Activated B cell treated with CpG ODN at 0.5 μM for 24 hours (primary cell): ENCODE data around the gene TLR4. TPM values are rescaled to one million over a fixed set of nuclear protein-coding genes. Genes with fewer than 3 reads are reported as not detected.

ENCODE experiments used
- ATAC-seq: fragments of 200-7000 bp; cut with Tn5 transposase; one replicate; pipeline ENCODE4 v1.10.0; 2021; ENCODE audit warnings: low read depth, mild to moderate bottlenecking, moderate library complexity
- CTCF ChIA-PET: fragments of 350-600 bp; sonication (Branson Sonifier 250); formaldehyde crosslinking; loops from one replicate; lab custom pipeline; 2021; ENCODE audit warnings: antibody characterized with exemption; lab: Charles Lee
- POLR2A ChIA-PET: fragments of 350-600 bp; sonication (Branson Sonifier 250); formaldehyde crosslinking; loops from one replicate; lab custom pipeline; 2021; ENCODE audit warnings: antibody characterized with exemption; lab: Charles Lee
- DNase-seq: peaks from one replicate; pipeline ENCODE4 v3.0.0; 2022
- H3K27ac Mint-ChIP-seq: one replicate; pipeline ENCODE4 v1.8.0; 2020; ENCODE audit warnings: mixed read lengths
- H3K27me3 Mint-ChIP-seq: one replicate; pipeline ENCODE4 v1.8.0; 2021; ENCODE audit warnings: mixed read lengths
- H3K36me3 Mint-ChIP-seq: one replicate; pipeline ENCODE4 v1.8.0; 2021; ENCODE audit warnings: low read depth, mixed read lengths
- H3K4me1 Mint-ChIP-seq: one replicate; pipeline ENCODE4 v1.8.0; 2021; ENCODE audit warnings: mixed read lengths
- H3K4me3 Mint-ChIP-seq: one replicate; pipeline ENCODE4 v1.8.0; 2020; ENCODE audit warnings: mild to moderate bottlenecking, mixed read lengths
- H3K9me3 Mint-ChIP-seq: one replicate; pipeline ENCODE4 v1.8.0; 2020; ENCODE audit warnings: mixed read lengths
- CTCF ChIP-seq: fragments of 200-600 bp; IDR thresholded peaks from one replicate; pipeline ENCODE4 v1.8.0; 2022; ENCODE audit warnings: antibody characterized with exemption, mild to moderate bottlenecking
- intact Hi-C: fragments of 100-400 bp; cut with micrococcal nuclease; formaldehyde crosslinking; loops from one replicate; pipeline ENCODE4 v1.15.1; 2024
- total RNA-seq: library from RNA; stranded (reverse); gene quantifications from 2 replicates; pipeline ENCODE4 v1.2.3, GENCODE V29; 2022

The TLR4 gene
- total RNA-seq, 1 donor from 2014 or later, result 2.2 TPM

GRCh38 chr9:117733465-117733864, 29.3 kb downstream of the TLR4 start:
- ChIA-PET CTCF (no interaction called here), POLR2A (no interaction called here)
- no peak overlapping the region for H3K27ac Mint-ChIP-seq
- DNase-seq, result no peak
- H3K36me3 Mint-ChIP-seq, result no peaks in the 10 kb centered on the region
- no peak for ATAC-seq
- no peak for TF ChIP-seq CTCF
- peaks cover 6% of the 10 kb centered on the region for H3K27me3 Mint-ChIP-seq
- H3K4me3 Mint-ChIP-seq, result no peak overlapping the region
- H3K4me1 Mint-ChIP-seq, result peaks cover 5% of the 10 kb centered on the region
- H3K9me3 Mint-ChIP-seq, result no peaks in the 10 kb centered on the region
- intact Hi-C loops, result no loop called here

DNA sequence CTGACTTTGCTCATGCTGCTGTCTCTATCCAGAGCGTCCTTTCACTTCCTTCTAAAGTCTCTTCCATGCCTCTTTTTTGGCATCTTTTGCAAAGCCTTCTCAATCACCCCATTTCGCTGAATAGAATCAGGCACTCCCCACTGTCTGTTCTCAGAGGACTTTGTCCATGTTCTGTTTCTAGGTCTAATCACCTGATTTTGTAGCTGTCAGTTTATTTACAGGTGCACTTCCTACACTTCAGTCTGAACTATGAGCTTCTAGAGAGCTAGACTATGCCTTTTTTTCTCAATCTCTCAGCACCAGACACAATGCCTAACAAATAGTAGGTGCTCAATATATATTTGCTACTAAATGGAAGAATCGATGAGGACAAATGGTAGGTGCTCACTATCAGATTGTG, 29.9 kb downstream of the TLR4 start:
- ChIA-PET POLR2A (no interaction called here), CTCF (no interaction called here)
- H3K27me3 Mint-ChIP-seq, result peaks cover 6% of the 10 kb centered on the region
- ATAC-seq (no peak), DNase-seq (no peak)
- H3K4me1 Mint-ChIP-seq, result peaks cover 5% of the 10 kb centered on the region
- no peak overlapping the region for H3K4me3 Mint-ChIP-seq
- no peaks in the 10 kb centered on the region for H3K9me3 Mint-ChIP-seq
- intact Hi-C loops, result no loop called here
- no peak overlapping the region for H3K27ac Mint-ChIP-seq
- no peak for TF ChIP-seq CTCF
- H3K36me3 Mint-ChIP-seq, result no peaks in the 10 kb centered on the region

- Mint-ChIP-seq H3K9me3 (no peaks in the 10 kb centered on the region), H3K27me3 (peaks cover 6% of the 10 kb centered on the region), H3K4me1 (peaks cover 5% of the 10 kb centered on the region), H3K36me3 (no peaks in the 10 kb centered on the region), H3K4me3 (no peak overlapping the region), H3K27ac (no peak overlapping the region)
- ChIA-PET POLR2A (no interaction called here), CTCF (no interaction called here)
- no peak for TF ChIP-seq CTCF
- intact Hi-C loops, result no loop called here
- DNase-seq (no peak), ATAC-seq (no peak)
These were observed 30.5 kb downstream of the TLR4 start for GRCh38 chr9:117734523-117735314.

- no peak for TF ChIP-seq CTCF
- H3K36me3 Mint-ChIP-seq, result no peaks in the 10 kb centered on the region
- H3K4me1 Mint-ChIP-seq, result peaks cover 5% of the 10 kb centered on the region
- peaks cover 15% of the 10 kb centered on the region for H3K27me3 Mint-ChIP-seq
- ChIA-PET POLR2A (no interaction called here), CTCF (no interaction called here)
- no peaks in the 10 kb centered on the region for H3K9me3 Mint-ChIP-seq
- DNase-seq, result no peak
- no peak for ATAC-seq
- H3K4me3 Mint-ChIP-seq, result no peak overlapping the region
- no peak overlapping the region for H3K27ac Mint-ChIP-seq
- intact Hi-C loops, result no loop called here
These were observed 33.6 kb downstream of the TLR4 start for GRCh38 chr9:117737721-117738226.

- peaks cover 3% of the 10 kb centered on the region for H3K4me1 Mint-ChIP-seq
- CTCF ChIA-PET, result no interaction called here
These were observed 35.0 kb downstream of the TLR4 start for GRCh38 chr9:117739206-117739605.

More at GRCh38 chr9:117739206-117739605, 35.0 kb downstream of the TLR4 start:
- TF ChIP-seq CTCF, result no peak
- Mint-ChIP-seq H3K36me3 (no peaks in the 10 kb centered on the region), H3K27ac (no peak overlapping the region), H3K9me3 (no peaks in the 10 kb centered on the region), H3K4me3 (no peak overlapping the region), H3K27me3 (peaks cover 16% of the 10 kb centered on the region)
- intact Hi-C loops, result no loop called here
- POLR2A ChIA-PET, result no interaction called here
- ATAC-seq (no peak), DNase-seq (no peak)
